GM19372 (cell line): ENCODE measurements around the gene IAPP.
"Not testable (repeated sequence)": the region's sequence is repeated elsewhere in the genome, so short reads cannot be mapped to it uniquely, and the experiment has no call there.

Experiments used
- ATAC-seq: cut with Tn5 transposase; IDR thresholded peaks from one replicate; pipeline ENCODE4 v1.9.1; 2021; ENCODE audit warnings: mild to moderate bottlenecking, low read depth, moderate library complexity; ENCODE audit not compliant: unreplicated experiment

IAPP gene

DNA sequence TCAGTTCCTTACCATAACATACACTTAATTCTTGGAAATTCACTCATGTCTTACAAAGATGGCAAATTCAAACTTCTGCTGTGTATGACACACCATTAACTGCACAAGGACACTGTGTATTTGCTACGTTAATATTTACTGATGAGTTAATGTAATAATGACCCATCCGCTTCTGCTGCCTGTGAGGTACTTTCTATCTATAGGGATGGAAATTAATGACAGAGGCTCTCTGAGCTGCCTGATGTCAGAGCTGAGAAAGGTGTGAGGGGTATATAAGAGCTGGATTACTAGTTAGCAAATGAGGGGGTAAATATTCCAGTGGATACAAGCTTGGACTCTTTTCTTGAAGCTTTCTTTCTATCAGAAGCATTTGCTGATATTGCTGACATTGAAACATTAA lies at the start of gene IAPP:
Gene IAPP (plus strand): TSS at position 301 of the 400 bp plus-strand sequence. CDS start 450 bp downstream, outside the sequence.
- no peak for ATAC-seq

DNA sequence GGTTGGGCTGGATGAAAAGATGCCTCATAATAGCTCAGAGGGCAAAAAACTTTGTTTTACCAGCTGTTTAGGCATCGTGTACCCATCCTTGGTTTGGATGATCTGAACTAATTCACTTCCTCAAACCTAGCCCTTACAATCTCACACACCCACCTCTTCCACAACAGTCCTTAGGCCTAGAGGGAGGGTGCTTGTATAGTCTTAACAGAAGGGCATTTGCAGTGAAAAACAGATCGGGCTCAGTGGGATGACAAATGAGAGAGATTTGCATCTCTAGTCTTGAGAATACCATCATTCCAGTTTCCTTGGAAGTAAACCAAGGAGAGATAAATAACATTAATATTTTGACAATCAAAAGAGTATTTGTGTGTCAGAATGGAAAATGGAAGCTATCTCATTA lies 49.0 kb upstream of the IAPP start:
- no peak for ATAC-seq

DNA sequence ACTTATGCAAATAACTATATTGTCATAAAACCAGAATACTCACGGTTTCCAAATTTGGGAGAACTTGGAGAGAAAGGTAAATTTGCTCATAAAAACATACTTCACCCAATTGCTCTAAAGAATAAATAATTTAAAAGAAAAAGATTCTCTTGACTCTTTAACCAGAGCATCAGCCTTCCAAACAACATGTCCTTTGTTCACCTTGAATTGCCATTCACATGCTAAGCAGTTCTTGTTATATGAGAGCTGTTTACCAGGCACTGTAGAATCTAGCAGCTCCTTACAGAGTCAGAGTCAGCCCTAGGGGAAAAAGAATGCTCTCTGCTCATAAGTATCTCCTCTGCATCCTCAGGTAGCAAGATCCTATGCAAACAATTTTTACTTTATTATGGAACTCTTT lies 48.2 kb upstream of the IAPP start:
- no peak for ATAC-seq

DNA sequence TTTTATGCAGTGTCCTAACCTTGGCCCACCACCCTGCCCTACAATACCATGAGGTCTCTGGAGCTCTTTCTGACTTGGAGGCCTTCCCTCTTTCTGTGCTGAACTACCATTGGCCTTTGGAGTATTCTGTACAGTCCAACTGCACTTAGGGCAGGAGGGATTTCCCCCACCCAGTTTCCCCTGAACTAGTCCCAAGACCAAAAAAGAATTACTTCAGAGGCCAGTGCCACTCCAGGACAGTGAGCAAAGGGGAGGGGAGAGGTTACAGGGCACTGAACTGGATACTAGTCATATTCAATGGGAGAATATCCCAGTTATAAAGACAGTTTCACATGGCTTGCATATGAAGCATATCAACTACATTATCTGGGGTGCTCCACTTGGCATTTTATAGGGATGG lies 44.1 kb upstream of the IAPP start:
- ATAC-seq = no peak

DNA sequence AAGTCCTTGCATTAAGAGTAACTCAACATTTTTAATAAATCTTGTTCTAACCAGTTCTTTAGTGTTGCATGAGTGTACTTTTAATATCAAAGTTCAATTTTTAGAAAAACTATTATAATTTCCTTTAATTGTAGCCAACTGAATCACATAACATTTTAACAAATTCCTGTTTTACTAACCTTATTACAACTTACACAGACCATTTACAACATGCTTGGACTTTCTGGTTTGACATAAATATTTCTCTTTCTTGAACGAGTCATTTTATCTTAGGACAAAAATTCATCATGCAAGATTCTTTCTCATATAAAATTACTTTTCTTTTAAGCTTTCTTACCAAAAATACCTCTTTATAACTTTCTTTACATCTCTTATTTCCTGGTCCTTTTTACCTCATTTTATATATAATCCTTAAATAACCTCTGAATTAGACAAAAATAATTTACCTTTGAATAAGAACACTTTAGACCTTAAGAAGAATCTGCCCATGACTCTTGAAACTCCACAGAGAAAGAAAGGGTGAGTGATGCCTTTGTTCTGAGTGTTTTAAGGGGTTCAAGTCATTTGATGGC lies 41.9 kb upstream of the IAPP start:
- ATAC-seq = no peak

DNA sequence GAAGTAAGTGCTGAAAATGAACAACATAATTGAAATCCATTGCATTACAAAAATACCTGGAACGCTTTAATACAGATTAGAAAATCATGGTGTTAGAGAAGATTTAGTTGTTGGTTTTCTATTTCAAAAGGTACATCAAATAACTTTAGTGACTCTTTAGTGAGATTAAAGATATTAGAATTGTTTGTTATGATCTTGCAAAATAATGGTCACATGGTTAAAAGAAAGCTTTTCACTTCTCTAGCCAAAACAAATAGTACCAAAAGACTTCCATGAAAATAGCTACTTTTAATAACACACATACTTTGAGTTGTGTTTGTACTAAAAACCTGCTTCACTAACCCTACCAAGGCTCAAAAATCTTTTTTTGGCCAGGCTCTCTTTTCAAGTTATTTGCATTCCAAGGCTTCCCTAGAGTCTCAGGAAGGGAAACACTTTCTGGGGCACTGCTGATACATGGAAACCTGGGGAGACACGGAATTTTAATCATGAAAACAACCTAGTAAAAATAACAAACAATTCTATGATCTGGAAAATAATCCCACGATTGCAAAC lies 37.9 kb upstream of the IAPP start, which contains the start of gene SLCO1A2:
Gene SLCO1A2 (minus strand): TSS at position 147 of the 555 bp plus-strand sequence. CDS start 270 bp downstream, outside the sequence.
- no peak for ATAC-seq

DNA sequence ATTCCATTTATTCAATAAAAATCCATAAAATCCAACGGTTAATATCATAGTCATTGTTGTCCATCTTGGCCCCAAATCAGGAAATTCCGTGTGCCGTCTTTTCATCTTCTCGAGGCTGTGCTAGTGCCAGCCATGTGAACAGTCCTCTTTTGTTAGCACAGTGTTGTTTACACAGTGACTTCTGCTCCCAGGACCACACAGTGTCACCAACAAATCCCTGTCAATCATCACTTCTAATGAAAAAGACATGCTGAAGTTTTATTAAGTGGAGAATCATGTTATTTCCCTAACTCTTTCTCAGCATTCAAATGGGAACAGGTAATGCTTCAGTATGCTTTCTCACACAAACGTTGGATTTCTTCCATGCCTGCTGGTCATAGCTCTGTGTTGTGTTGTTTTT lies 36.0 kb upstream of the IAPP start:
- ATAC-seq = no peak

DNA sequence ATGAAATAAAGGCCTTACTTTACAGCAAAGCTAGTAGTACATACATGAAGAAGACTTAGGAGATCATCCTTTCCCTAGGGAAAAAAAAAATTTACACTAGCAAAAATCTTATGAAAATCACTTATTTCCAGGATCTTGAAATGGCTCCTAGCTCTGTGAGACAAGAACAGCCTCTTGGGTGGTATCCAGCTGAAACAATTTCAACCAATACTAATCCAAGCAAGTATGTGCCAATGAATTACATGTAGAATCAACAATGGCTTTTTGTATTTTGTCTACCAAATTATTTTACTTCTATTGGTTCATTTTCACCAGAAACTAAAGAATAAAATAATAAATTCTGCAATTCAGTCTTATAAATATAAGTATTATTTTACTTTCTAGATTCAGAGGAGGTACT lies 35.2 kb upstream of the IAPP start:
- no peak for ATAC-seq

DNA sequence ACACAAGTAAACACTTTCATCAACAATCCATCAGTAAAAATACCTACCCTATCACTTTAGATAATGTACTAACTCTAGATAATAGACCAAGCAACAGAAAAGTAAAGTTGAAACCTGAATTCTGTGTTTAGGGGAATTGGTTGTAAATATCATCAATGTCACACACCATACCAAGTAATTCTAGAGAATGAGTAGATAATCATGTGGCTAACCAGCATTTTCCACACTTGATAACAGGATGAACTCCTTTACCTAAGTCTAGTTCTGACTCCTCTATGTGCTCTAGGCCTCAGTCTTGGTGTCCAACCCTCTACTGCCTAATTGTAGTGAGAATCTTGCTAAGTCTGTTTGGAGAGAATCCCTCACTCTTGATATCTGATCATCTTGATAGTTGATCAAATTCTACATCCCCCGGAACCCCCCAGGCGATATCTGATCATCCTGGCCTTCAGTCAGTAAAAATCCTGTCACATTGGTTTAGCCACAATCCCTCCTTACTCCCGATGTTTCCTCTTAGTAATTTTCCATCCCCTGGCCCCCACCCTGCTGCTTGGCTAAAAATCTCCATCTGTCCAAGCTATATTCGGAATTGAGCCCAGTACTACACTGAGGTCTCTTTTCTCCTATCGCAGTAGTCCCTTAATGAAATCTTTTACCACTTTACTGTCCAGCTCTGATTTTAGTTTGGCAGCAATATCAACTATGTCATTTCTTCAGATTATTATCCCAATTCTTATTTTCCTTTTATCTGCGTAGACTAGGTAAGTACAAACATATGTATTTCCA lies 34.5 kb upstream of the IAPP start:
- no peak for ATAC-seq

DNA sequence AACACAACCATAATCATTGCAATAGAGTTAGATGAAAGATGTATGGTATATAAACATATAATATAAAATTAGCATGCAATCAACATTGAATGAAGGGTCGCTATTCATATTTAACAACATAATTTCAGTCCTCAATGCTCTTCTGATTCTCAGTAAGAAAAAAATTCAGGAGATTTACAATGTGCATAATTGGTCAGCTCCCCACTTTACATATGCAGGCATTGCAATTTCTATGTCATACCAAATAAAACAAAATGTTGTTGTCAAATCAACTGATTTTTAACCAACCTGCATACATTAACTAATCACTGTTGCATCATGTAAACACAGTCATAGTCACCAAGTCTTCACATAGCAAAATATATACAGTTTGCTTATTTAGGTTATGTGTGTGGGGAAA lies 32.8 kb upstream of the IAPP start:
- no peak for ATAC-seq

DNA sequence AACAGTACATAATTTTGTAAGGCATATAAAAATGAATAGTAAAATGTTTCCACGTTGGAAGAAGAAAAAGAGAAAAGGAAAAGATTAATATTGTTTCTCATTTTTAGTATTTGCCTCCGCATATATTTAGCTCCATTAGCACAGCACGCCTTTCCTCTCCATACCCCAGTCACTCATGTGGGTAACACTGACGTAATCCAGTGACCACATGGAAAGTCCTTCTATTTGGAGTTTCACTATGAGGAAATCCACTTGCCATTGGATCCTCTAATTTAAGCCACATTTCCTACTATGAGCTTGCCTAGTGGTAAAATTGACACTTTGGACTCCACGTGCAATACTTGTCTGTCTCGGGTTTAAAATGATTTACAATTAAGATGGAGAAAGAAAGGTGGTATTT lies 32.3 kb upstream of the IAPP start:
- no peak for ATAC-seq

DNA sequence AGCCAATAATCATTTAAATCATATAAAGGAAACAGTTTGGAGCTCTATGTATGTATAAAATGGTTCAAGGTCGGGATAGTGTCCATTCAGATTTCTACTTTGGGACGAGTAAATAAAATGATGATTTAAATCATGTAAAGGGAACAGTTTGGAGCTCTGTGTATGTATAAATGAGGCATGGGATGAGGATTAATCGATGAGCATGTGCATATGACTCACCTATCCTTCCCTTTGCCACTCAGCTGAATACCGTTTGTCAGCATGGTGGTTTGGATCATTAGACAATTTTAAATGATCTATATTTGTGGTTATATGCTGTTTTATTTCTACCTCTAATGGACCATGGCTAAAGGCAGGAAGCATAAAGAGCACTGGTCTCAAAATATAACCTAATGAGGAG lies 30.9 kb upstream of the IAPP start:
- no peak for ATAC-seq

DNA sequence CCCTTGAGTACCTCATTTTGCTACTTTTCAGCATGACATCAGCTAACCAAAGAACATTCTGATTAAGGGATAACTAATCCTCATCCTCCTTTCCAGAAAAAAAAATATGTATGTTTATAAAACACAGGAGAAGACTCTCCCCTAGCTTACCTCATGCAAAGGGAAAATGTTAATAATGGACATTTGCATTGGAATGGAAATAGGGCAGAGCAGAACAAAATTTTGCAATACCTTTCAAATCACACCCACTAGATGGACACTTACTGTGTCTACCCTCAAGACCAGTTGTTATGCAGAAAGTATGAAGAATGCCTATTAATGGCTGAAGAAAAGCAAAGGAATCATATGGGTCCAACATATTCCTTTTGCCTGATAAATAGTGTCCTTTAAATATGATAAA lies 29.1 kb upstream of the IAPP start:
- no peak for ATAC-seq

DNA sequence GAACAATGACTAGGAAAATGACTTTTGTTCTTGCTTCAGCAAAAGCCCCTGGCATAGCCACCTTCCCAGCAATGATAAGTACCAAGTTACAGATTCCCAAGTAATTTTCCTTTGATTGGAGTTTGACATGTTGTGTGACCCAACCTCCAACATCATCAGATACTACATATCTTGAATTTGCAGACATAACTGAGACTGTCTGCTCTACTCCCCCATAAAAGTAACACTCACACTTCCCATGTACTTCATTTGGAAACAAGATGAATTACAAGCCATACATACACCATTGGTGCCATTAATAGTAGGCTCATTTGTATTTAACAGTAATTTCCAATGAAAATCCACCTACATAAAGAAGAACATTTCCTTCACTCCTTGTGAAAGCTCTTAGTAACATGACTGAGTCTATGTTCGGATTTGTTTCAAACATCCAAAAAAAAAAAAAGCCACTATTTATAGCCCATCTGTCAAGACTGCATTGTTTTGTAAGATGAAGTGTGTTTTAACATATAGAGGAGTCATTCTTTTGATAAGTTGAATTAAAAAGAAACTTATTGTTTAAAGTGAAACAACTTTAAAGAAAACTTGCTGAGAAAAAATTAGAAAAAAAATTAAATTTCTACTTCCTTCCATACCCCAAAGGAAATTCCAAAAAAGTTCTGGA lies 26.0 kb upstream of the IAPP start:
- no peak for ATAC-seq

DNA sequence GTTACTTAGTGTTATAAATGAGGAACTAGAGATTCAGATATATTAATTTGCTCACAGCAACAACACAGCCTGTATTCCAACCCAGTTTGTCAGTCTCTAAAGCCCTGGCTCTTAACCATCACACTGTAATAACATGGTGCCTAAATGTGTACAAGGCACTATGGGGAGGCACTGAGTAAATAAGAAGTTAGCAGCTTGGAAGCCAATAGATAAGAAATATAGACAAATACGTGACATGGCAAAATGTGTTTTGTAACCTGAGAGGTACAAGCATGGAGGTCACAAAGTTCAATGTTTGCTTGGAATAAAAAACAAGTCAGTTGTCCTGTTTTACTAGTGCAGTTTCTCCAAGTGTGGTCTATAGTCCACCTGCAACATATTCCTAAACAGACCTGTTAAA lies 21.7 kb upstream of the IAPP start:
- no peak for ATAC-seq

DNA sequence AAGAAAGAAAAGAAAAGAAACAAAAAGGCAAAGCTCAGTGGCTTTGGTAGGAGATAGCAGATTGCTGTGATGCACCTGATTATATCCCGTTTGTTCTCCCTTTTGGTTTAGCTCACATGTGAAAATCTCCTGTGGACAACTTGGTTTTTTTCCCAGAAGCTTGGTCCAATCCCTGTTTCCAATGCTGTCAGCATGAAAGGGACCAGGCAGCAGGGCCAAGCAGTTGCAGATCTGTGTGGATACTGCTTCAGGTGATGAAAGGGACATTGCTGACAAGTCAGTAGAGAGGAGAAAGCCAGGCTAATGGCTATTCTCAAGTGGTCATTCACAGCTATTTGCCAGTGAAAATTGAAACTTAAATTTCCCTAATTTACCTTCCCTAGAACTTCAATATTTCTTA lies 19.2 kb upstream of the IAPP start:
- no peak for ATAC-seq

DNA sequence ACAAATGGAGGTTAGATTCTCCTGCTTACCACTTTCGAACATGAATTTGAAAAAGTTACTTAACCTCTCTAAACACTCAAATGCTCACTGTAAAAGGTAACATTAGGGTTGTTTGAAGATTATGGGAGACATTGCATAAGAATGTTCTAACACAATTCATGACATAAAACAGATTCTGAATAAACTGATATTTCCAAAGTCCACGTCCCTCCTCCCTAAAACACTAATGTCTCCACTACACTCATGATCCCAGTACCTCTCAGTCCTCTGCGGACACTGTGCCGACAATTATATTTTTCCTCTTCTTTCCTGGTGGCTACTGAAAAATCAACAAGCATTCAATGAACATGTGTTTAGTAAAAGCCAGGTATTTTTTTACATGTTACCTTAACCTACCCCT lies 18.8 kb upstream of the IAPP start:
- no peak for ATAC-seq

DNA sequence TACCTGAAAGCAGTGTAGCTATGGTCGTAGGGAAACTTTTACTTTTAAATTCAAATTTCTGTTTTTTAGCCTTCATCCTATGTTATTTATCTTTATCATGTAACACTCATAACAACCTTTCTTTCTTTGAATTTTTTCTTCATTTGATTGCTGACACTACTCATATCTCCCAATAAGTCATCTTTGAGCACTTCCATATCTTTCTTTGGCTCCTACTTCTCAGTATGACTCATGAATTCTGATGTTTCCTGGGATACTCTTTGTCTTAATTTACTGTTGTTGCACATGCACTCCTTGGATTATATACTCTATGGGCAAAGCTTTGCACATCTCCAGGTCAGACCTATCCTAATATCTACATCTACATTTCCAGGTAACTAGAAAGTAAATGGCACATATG lies 18.1 kb upstream of the IAPP start:
- no peak for ATAC-seq

DNA sequence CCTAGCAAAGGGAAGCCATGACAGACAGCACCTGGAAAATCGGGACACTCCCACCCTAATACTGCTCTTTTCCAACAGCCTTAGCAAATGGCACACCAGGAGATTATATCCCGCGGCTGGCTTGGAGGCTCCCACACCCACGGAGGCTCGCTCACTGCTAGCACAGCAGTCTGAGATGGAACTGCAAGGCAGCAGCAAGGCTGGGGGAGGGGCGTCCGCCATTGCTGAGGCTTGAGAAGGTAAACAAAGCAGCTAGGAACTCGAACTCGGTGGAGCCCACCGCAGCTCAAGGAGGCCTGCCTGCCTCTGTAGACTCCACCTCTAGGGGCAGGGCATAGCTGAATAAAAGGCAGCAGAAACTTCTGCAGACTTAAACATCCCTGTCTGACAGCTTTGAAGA lies 12.1 kb upstream of the IAPP start:
- ATAC-seq = not testable (repeated sequence)

DNA sequence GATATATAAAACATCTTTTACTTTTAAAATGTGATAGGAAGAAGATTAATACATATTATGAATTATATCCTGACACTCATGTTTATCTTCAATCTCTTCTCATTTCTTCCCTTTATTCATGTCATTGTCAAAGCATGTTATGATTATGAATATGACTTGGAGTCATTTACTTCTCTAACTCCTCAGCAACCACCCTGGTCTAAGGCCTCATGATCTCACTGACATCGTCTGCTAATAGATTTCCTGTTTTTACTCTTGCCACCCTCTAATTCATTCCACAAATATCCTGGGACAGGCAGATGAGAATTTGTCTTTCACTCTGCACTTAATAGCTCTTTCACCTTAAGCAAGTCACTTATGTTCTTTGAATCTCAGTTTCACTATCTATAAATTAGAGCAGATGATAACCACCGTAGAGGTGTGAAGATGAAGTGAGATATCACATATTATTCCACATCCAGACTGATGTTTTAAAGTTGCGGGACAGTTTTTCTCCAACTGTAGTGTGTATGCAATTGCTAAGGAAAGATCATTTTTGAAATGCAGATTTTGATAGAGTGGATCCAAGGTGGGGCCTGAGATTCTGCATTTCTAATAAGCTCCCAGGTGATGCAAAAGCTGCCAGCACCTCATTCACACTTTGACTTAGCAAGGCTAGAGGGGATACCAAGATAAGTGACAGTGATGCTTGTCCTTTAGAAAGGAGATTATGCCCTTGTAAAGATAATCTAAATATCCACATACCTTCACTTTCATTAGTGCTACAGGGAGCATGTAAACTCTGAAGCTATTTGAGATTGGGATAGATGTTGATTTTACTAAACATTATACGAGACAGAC lies 3.3 kb upstream of the IAPP start:
- ATAC-seq = no peak
